Vagina (tissue), 2 donors: ENCODE measurements around the gene TEAD3. TPM values are rescaled to one million over a fixed set of nuclear protein-coding genes. Genes with fewer than 3 reads are reported as not detected.

Experiments
- DNase-seq, 2 donors: peaks; one replicate each; pipeline ENCODE4 v3.0.0-alpha.2; 2017; ENCODE audit errors: extremely low spot score in 2 of 2
- H3K27ac ChIP-seq: fragments of 200-600 bp; sonication (generic); one replicate; pipeline ENCODE4 v1.5.1; 2019
- H3K27me3 ChIP-seq: fragments of 200-600 bp; sonication (generic); one replicate; pipeline ENCODE4 v1.5.1; 2019
- H3K36me3 ChIP-seq, 2 donors: fragments of 200-600 bp; sonication (generic); one replicate each; pipeline ENCODE4 v1.5.1; 2017 to 2019
- H3K4me1 ChIP-seq: fragments of 200-600 bp; sonication (generic); one replicate; pipeline ENCODE4 v1.5.1; 2019
- H3K4me3 ChIP-seq, 2 donors: fragments of 200-600 bp; sonication (generic); 1 replicate in 1 of 2; 2 replicates in 1 of 2; pipeline ENCODE4 v1.5.1; 2016 to 2019
- H3K9me3 ChIP-seq: fragments of 200-600 bp; sonication (generic); one replicate; pipeline ENCODE4 v1.5.1; 2019
- POLR2A ChIP-seq, 2 donors: fragments of 450-650 bp; IDR thresholded peaks; one replicate each; pipeline ENCODE4 v1.6.1; 2017; ENCODE audit warnings: antibody characterized with exemption in 2 of 2, mild to moderate bottlenecking in 2 of 2, moderate library complexity in 2 of 2
- POLR2AphosphoS5 ChIP-seq, 2 donors: sonication (generic); formaldehyde crosslinking; IDR thresholded peaks; one replicate each; pipeline ENCODE4 v1.9.0; 2017; ENCODE audit warnings: antibody characterized with exemption in 2 of 2, mild to moderate bottlenecking in 2 of 2, low read depth in 1 of 2; ENCODE audit not compliant: insufficient read depth in 1 of 2
- intact Hi-C: fragments of 100-400 bp; cut with DNase I; formaldehyde crosslinking; loops from one replicate; pipeline ENCODE4 v1.15.1; 2023
- total RNA-seq: library from RNA; depleted of rRNA; stranded (reverse); fragments of >200 nt; gene quantifications from one replicate; pipeline ENCODE4 v1.2.3, GENCODE V29; 2016
- TF ChIP-seq, protein P1 (sequence below), 3 experiments: fragments of 450-650 bp in 2 of 3; fragments of 200-600 bp in 1 of 3; sonication (generic) in 1 of 3; IDR thresholded peaks; one replicate each; pipeline ENCODE4 v1.5.1; 2017 to 2019; ENCODE audit warnings: antibody characterized with exemption in 3 of 3, mild to moderate bottlenecking in 2 of 3, moderate library complexity in 2 of 3

Gene TEAD3
- total RNA-seq, 1 donor from 2014 or later: 29.0 TPM

DNA sequence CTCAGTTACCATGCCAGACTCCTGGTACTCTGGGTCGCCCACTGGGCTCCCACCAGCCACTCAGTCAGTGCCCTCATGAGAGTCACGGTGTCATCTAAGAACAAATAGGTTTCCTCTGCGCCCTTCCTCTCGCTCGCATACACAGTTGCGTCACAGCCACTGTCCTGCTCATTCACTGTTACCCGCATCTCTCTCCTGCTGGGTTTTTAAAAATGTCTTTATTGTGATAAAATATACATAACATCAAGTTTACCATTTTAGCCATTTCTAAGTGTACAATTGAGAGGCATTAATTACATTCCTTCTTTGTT lies 4.0 kb downstream of the TEAD3 start:
- TF ChIP-seq POLR2AphosphoS5 (IDR thresholded peaks at IDR 0.05; ENCODE audit: insufficient read depth in 1 of 2, low read depth in 1 of 2) (no peak), POLR2A (IDR thresholded peaks at IDR 0.05) (no peak)
- TF ChIP-seq, protein P1, sequence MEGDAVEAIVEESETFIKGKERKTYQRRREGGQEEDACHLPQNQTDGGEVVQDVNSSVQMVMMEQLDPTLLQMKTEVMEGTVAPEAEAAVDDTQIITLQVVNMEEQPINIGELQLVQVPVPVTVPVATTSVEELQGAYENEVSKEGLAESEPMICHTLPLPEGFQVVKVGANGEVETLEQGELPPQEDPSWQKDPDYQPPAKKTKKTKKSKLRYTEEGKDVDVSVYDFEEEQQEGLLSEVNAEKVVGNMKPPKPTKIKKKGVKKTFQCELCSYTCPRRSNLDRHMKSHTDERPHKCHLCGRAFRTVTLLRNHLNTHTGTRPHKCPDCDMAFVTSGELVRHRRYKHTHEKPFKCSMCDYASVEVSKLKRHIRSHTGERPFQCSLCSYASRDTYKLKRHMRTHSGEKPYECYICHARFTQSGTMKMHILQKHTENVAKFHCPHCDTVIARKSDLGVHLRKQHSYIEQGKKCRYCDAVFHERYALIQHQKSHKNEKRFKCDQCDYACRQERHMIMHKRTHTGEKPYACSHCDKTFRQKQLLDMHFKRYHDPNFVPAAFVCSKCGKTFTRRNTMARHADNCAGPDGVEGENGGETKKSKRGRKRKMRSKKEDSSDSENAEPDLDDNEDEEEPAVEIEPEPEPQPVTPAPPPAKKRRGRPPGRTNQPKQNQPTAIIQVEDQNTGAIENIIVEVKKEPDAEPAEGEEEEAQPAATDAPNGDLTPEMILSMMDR (IDR thresholded peaks at IDR 0.05): no peak
- no peak for DNase-seq
- H3K9me3 ChIP-seq: no peaks in the 10 kb centered on the region
- intact Hi-C loops: no loop called here
- no peaks in the 10 kb centered on the region for H3K27me3 ChIP-seq
- peak overlapping the region; percentile 97 for H3K27ac ChIP-seq
- no peaks in the 10 kb centered on the region for H3K36me3 ChIP-seq
- H3K4me3 ChIP-seq: no peak overlapping the region
- H3K4me1 ChIP-seq: peaks cover 80% of the 10 kb centered on the region

DNA sequence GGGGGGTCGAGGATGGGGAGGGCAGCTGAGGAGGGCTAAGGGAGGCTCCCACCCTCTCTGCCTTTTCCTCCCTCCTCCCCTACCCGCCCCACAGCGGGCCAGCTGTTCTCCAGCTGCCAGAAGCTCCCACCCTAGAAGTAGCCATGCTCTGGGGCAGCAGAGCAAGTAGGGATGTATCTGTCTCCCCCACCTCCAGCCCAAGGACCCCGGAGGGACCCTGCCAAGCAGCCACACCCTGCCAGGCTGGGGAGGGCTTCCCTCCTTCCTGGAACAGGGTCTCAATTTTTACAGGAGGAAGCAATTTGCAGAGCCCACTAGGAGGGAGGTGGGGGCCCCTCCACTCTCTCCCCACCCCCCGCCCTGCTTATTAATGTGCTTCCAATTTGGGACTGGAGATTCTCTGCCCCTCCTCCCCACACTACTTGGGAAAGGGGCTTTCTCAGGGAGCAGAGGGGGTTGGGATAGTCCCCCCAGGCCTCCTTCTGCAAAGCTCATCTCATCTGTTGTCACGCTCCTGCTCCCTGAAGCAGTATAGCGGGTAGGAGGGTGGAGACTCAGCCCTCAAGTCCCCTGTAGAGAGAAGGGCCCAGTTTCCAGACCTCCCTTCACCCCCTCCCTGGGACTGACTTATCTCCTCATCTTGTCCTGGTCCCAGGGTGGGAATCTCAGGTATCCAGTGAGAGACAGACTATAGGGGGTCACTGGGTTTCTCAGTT lies 4.5 kb downstream of the TEAD3 start:
- DNase-seq: no peak
- Histone ChIP-seq H3K27ac (peak overlapping the region; percentile 97), H3K9me3 (no peaks in the 10 kb centered on the region), H3K36me3 (no peaks in the 10 kb centered on the region), H3K4me3 (peak overlapping the region; percentile 8 to 41), H3K4me1 (peaks cover 84% of the 10 kb centered on the region), H3K27me3 (no peaks in the 10 kb centered on the region)
- intact Hi-C loops: no loop called here
- TF ChIP-seq POLR2AphosphoS5 (IDR thresholded peaks at IDR 0.05; ENCODE audit: insufficient read depth in 1 of 2, low read depth in 1 of 2) (peak in 1 of 2 donors; percentile 22), POLR2A (IDR thresholded peaks at IDR 0.05) (no peak)
- TF ChIP-seq, protein P1 (IDR thresholded peaks at IDR 0.05): no peak

- H3K27me3 ChIP-seq: no peaks in the 10 kb centered on the region
- H3K36me3 ChIP-seq: no peaks in the 10 kb centered on the region
- peak overlapping the region; percentile 8 to 41 for H3K4me3 ChIP-seq
- peak overlapping the region; percentile 97 for H3K27ac ChIP-seq
- TF ChIP-seq POLR2A (IDR thresholded peaks at IDR 0.05): no peak
- no peak for TF ChIP-seq POLR2AphosphoS5 (IDR thresholded peaks at IDR 0.05; ENCODE audit: insufficient read depth in 1 of 2, low read depth in 1 of 2)
- TF ChIP-seq, protein P1 (IDR thresholded peaks at IDR 0.05): no peak
- intact Hi-C loops: no loop called here
- H3K4me1 ChIP-seq: peaks cover 91% of the 10 kb centered on the region
- H3K9me3 ChIP-seq: no peaks in the 10 kb centered on the region
- no peak for DNase-seq
Measured at GRCh38 chr6:35491558-35492257, 5.2 kb downstream of the TEAD3 start.

GRCh38 chr6:35490821-35491557 lies 5.9 kb downstream of the TEAD3 start:
- H3K4me1 ChIP-seq: peaks cover 98% of the 10 kb centered on the region
- H3K27ac ChIP-seq: peak overlapping the region; percentile 97
- H3K9me3 ChIP-seq: no peaks in the 10 kb centered on the region
- no peak for TF ChIP-seq POLR2AphosphoS5 (IDR thresholded peaks at IDR 0.05; ENCODE audit: insufficient read depth in 1 of 2, low read depth in 1 of 2)
- TF ChIP-seq, protein P1 (IDR thresholded peaks at IDR 0.05): no peak
- no peak for DNase-seq
- H3K36me3 ChIP-seq: no peaks in the 10 kb centered on the region
- intact Hi-C loops: no loop called here
- H3K27me3 ChIP-seq: no peaks in the 10 kb centered on the region
- peak overlapping the region; percentile 24 to 41 for H3K4me3 ChIP-seq
